Erythroblast (primary cell): ENCODE data around the gene MORC1.
"Not testable (repeated sequence)": the region's sequence is repeated elsewhere in the genome, so short reads cannot be mapped to it uniquely, and the experiment has no call there.

ENCODE experiments used
- DNase-seq, 2 experiments: peaks; one replicate each; lab custom pipeline; 2025; lab: John Stamatoyannopoulos, UW
- GATA1 ChIP-seq: IDR thresholded peaks from 2 replicates; pipeline ENCODE4 v1.6.1; 2011; ENCODE audit warnings: low read depth, mild to moderate bottlenecking, control low read depth, low read length, moderate library complexity
- POLR2A ChIP-seq: IDR thresholded peaks from 2 replicates; pipeline ENCODE4 v1.6.1; 2011; ENCODE audit warnings: mild to moderate bottlenecking, low read length

The MORC1 gene

GRCh38 chr3:109127553-109127952 lies 9.6 kb upstream of the MORC1 start:
- no peak for TF ChIP-seq POLR2A
- TF ChIP-seq GATA1, result no peak
- no peak for DNase-seq

GRCh38 chr3:109125902-109126301 lies 8.0 kb upstream of the MORC1 start:
- DNase-seq, result no peak
- TF ChIP-seq GATA1 (no peak), POLR2A (no peak)

GRCh38 chr3:109122690-109123089 lies 4.8 kb upstream of the MORC1 start:
- TF ChIP-seq GATA1 (no peak), POLR2A (no peak)
- no peak for DNase-seq

DNA sequence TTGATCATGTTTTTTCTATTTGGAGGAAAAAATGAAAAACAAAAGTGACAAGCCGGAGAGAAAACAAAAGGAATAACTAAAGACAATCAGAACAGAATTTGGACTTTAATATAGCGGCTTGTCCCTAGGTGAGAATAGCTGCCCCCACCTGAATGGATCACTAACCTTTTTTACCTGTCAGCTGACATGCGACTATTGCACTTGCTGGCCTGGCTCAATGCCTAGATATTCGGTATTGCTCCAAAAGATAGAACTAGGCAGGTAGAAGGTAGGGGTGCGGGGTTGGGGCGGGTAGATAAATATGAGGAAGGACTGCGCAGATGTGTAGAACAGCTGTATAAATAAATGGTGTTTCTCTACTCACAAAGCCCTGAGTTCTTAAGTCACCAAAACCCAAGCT lies 650 bp upstream of the MORC1 start:
- TF ChIP-seq POLR2A (no peak), GATA1 (no peak)
- DNase-seq, result no peak

DNA sequence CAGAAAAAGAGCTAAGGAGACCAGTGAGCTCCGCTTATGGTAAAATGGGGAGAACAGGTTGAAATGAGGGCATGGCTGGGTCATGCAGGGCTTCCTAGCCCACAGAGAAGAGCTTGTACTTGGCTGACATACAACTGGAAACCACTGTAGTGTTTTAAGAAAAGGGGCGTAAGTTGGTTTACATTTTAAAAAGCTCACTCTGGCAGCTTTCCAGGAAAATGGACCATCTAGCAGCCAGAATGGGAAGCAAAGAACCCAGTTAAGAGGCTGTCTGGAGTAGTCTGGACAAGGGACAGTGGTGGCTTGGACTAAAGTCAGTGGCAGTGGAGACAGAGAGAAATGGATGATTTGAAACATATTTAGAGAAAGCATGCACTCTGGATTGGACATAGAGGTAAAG lies 1.9 kb downstream of the MORC1 start:
- no peak for TF ChIP-seq POLR2A
- TF ChIP-seq GATA1, result no peak
- DNase-seq, result no peak

DNA sequence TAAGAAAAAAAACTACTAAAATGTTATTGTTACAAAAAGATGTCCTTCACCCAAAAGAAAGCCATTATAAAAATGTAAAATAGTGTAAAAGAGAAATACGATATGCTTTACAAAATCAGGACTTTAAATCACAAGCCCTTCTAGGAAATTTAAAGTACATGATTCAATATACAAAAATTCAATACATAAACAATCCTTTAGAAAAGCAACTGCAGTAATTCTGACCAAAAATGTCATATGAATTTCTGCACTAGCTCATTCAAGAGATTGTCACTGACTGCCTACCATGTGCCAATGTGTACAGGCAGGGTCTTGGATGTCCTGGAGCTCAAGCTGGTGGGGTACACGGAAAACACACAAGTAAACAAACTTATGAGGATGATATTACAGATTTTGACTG lies 2.5 kb downstream of the MORC1 start:
- no peak for TF ChIP-seq GATA1
- no peak for TF ChIP-seq POLR2A
- DNase-seq, result no peak

DNA sequence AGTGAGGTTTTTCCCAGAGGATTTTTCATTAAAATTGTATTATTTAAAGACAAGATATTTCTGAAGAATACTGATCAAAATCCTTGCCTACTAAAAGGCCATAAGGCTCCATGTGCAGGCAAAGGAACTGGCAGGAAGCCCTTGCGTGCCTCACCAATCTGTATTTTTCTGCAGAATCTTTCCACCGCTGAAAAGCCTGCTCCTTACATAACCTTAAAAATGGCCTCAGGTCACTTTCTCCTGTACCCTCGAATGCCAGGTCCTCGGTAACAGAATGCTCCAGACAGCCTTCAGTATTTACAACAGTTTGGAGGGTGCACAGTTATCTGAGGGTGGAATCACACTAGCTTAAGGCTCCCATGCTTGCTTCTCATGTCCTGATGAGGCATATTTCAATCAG lies 3.2 kb downstream of the MORC1 start:
- TF ChIP-seq GATA1 (no peak), POLR2A (no peak)
- DNase-seq, result no peak

DNA sequence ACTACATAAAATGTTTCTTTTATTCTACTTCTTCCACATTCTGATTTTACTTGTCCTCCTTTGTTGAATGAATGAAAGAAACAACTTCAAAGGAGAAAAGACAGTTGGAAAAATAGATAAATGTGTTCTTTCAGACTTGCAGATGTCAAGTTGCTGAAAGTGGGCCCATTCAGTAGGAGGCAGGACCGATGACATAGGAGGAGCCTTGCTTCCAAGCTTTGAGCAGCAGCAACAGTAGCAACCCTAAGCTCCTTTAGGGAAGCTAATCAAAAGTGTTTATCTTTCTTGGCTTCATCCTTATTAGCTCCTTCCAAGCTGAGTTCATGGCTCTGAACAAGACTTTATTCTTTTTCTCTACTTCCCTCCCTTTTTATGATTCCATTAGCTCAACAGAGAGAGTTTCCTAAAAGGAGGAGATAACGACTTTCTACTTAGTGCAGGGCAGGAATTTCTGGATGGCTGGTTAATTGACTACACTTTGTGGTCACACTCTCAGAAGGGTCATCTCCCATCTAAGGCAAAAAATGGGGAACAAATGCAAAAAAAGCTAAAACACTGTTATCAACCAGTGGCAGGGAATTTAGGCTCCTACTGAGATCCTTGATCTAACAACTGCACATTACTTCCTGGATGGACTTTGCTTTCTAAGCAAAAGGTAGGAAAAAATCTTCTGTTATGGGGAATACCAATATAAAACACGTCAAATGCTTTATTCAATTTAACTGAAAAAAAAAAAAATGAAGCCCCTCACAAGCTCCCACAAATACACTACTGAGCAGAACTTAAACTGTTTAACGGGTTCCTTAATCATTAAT lies 4.8 kb downstream of the MORC1 start:
- no peak for TF ChIP-seq POLR2A
- TF ChIP-seq GATA1, result no peak
- DNase-seq, result no peak

GRCh38 chr3:109109574-109109973 lies 8.4 kb downstream of the MORC1 start:
- TF ChIP-seq GATA1 (no peak), POLR2A (no peak)
- no peak for DNase-seq

- DNase-seq, result peak; percentile 14 to 17
- no peak for TF ChIP-seq POLR2A
- no peak for TF ChIP-seq GATA1
These were observed 19.8 kb downstream of the MORC1 start for GRCh38 chr3:109098079-109098644.

- no peak for DNase-seq
- TF ChIP-seq GATA1 (no peak), POLR2A (no peak)
These were observed 22.8 kb downstream of the MORC1 start for GRCh38 chr3:109095166-109095565.

DNA sequence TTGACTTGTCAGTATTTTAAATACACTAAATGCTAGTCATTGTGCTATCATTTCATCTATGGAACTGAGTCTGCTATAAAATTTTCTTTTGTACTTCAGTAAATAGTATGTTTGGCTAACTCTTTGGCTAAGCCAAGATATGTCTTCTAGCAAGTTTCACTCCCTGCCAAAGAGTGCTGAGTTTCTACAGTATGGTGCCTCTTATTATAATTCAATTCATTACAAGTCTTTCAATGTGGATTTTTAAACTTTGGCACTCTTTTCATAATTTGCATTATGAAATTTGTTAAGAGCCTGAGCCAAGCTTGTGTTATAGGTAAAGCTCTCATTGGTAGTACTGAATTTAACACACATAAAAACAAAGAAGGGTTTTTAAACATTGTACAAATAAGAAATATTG lies 24.4 kb downstream of the MORC1 start:
- no peak for TF ChIP-seq POLR2A
- no peak for TF ChIP-seq GATA1
- no peak for DNase-seq

- TF ChIP-seq GATA1 (no peak), POLR2A (no peak)
- no peak for DNase-seq
These were observed 26.1 kb downstream of the MORC1 start for GRCh38 chr3:109091846-109092245.

DNA sequence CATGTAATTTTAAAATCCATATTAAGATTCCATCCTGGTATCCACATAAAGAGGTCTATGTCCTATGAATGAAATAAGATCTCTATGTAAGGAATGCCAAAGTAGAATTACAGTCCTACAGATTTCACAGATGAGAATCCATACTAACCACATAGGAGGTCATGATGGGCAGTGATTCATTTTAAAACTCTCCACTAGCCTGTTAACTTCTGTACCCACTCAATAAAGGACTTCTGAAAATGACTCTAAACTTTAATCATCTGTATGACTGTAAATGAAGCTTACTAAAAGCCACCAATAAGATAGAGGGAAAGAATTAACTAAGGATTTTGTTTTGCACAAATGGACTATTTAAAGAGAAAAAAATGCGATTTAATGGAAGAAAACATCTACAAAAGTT lies 28.7 kb downstream of the MORC1 start:
- no peak for TF ChIP-seq GATA1
- TF ChIP-seq POLR2A, result no peak
- DNase-seq, result no peak

DNA sequence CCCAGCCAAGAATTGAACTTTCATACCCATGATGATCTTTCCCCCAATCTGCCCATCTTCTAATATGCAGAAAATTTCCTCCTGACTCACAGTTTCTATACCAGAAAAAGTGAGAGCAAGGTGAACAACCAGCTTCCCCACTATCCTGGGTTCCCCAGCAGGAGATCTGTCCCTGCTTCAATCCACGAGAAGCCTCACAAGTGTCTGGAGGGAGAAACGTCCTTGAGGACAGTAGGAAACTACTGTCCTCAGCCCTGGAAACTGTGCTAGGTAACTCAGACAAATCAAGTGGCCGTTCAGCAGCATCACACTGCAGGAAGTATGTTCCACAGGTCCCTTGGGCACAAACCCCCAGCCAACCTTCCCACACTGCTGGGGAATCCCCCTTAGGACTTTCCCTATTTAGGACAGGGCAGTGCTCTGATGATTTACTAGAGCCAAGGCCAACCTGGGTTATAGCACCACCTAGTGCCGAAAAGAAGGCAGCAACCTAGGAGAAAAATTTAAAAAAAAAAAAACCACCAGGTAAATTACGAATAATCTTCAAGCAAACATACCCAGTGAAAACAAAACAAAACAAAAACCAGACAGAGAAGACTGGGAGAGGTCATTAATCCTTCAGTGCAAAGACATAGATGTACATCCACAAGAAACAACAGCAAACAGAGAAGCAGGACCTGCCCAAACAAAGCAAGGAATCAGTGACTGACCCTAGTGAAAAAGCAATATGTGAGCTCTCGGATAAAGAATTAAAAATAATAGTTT lies 36.0 kb downstream of the MORC1 start:
- DNase-seq, result peak; percentile 55 to 70

DNA sequence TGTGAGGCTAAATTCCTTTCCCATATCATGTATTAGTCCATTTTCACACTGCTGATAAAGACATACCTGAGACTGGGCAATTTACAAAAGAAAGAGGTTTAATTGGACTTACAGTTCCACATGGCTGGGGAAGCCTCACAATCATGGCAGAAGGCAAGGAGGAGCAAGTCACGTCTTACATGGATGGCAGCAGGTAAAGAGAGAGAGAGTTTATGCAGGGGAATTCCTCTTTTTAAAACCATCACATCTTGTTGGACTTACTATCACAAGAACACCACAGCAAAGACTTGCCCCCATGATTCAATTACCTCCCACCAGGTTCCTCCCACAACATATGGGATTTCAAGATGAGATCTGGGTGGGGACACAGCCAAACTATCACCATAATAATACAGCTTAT lies 37.8 kb downstream of the MORC1 start:
- DNase-seq, result not testable (repeated sequence)

More for the DNA sequence above, 36.0 kb downstream of the MORC1 start:
- no peak for TF ChIP-seq GATA1
- no peak for TF ChIP-seq POLR2A
